Iris pigment epithelial cell (primary cell): ENCODE results near the gene SPRED1.

Experiments used
- DNase-seq: peaks from one replicate; pipeline ENCODE4 v3.0.0-alpha.2; 2011; ENCODE audit warnings: low read depth

Gene SPRED1

DNA sequence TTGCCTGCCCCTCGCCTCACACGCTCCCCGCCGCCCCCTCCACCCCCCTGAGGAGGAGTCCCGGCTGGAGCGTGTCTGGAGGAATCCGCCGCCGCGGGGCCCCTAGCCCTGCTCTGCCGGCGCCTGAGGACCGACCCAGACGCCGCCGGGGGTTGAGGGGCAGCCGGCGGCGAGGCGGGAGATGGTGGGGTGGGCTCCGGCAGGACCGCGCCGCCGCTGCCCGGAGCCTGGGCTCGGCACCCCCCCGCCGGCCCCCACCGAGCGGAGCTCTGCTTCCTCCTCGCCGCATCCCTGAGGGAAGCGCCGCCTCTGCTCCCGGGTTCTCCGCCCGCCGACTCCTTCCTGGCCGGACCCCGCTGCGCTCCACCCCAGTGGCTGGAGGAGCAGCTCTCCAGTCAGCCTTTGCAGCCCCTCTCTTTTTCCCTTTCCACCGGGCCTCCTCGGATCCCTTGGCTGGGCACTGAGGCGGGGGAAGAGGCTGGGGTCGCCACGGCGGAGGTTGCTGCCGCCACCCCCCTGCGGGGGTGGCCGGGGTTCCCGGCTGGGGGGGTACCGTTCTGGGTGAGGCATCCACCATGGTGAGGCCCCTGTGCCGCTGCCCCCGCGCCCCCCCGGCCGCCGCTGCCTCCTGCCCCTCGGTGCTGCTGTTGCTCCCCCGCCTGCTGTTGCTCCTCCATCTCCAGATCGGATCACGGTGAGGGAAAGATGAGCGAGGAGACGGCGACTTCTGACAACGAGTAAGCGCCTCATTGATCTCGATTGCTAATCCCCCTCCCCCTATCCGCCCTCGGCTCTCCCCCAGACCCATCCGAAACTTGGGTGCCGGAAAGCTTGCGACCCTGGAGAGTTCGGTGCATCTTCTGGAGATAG, at the start of gene SPRED1:
Gene SPRED1 (plus strand): TSS at position 356 of the 870 bp plus-strand sequence. CDS start 350 bp downstream, at position 706.
- DNase-seq: peak; percentile 54

DNA sequence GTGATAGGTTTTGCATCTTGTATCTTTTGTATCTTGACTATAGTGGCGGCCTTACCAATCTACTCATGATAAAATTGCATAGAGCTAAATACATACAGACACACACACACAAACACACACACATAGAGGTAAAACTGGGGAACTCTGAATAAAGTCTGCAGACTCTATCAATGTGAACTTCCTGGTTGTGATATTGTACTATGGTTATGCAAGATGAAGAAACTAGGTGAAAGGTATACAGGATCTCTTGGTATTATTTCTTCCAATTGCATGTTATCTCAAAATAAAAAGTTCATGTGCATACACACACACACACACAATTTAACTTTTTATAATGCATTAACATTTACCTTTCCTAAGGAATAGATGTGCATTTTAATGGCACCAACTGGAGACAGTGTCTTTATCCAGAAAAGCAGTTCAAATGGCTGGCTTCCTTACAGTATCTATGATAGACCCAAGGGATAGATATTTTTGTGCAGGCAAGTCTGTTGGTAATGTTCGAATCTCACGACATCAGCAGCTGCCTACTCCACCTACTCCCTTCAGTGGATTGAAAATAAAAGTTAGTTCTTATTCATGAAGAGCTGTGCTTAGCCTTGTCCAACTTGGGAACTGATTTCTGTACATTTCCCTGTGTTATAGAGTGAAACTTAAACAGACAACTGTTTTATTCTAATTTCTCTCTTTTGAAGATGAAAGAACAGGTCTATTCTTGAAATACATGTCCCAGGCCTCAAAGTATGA, 46.9 kb upstream of the SPRED1 start:
- DNase-seq: no peak

DNA sequence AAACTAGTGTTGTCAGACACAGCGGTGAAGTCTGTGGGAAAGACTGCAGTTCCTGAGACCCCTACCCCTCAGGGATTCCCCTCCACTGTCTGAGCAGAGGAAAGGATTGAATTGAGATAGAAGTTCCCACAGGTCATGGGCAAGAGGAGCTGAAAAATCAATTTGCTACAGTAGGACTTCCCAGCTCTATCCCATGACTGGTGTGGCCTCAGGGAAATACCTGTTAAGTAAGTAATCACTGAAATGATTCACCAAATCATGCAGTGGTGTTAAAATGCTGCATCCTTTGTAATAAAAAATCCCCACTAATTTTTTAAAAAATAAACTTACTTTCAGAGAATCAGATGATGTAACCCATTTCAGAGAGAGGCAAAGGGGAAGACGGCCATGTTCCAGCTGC, 45.0 kb upstream of the SPRED1 start:
- no peak for DNase-seq

DNA sequence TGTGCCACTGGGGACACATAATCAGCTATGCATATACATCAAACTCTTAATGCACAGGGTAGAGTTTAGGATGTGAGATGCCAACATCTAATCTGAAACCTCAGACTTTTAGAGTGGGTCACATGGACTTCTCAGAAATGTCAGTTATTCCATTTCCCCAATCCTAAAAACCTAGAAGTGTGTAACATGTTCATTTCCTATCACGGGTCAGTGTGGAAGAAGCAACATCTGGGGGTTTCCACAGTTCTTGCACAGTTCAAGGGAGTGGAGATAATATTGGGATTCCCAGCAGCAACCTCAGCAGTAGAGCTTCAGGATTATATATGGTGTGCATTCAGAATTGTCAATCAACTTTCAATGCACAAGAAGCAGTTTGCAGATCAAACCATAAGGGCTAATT, 44.4 kb upstream of the SPRED1 start:
- no peak for DNase-seq

DNA sequence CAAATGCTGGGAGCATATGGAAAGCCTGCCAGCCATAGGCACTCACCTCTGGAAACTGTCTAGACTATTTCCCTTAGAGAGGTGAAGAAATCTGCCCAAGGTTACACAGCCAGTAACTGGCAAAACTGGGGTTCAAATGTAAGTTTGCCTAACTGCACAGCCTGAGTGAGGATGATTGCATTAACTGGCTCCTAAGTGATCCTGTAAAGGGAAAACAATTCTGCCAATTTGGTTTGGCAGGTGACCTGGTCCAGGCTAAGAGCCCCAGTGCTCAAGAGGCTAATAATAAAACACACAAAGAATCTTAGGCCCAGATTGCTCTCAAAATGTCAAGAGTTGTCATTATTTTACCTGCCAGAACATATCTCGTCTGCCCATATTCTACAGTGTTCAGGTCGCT, 43.9 kb upstream of the SPRED1 start:
- DNase-seq: no peak

DNA sequence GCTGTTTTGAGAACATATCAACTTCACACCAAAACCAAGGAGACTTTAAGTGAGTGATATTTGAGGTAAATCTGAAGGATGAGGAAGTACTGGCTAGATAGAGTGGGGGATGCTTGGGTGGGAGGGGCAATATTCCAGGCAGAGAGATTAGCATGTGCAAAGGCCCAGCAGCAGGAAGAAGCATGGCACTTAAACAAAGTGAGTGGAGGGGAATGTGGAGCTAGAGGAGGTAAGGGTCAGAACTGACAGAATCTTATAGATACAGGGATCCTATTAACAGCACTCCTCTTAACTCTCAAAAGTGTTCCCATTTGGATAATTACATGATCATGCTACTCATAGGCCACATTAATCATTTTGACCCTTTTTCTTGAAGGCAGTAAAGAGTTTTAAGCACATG, 41.4 kb upstream of the SPRED1 start:
- DNase-seq: no peak

DNA sequence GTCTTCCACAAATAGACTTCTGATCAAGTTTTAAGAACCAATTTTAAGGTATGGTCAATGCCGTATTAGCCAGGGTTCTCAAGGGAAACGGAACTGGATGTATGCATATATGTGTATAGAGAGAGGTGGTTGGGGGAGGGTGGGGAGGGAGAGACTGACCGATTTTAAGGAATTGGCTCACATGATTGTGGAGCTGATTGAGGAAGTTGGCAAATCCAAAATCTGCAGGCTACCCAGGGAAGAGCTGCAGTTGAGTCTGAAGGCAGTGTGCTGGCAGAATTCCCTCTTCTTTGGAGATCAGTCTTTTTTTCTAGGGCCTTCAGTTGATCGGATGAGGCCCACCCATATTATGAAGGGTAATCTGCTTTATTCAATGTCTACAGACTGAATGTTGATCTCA, 40.8 kb upstream of the SPRED1 start:
- DNase-seq: no peak

DNA sequence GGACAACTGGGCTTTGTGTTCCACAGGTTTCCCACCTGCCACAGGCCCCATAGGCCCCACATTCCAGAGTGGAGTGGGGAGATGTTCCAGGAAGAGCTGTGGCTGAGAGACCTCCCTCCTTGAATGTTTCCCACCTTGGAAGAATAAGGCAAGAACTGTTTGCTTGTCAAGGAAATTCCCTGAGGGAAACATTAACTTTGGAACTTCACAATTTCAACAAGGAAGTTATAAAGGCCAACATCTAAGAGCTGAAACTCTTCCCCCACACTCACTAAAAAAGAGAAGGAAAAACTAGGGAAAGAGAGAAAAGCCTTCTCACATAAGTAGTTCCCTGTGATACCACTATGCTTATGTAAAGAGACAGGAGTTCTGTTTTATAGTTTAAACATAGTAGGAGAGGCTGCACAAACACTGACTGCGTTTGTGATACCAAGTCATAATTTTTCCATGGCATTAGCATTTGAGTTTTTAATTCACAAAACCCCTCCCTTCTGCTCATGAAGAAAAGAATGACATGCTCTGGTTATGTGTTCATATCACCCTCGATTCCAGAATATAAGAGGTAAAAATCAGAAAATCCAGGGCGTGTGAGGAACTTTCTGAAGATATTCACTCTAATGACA, 39.8 kb upstream of the SPRED1 start:
- no peak for DNase-seq

DNA sequence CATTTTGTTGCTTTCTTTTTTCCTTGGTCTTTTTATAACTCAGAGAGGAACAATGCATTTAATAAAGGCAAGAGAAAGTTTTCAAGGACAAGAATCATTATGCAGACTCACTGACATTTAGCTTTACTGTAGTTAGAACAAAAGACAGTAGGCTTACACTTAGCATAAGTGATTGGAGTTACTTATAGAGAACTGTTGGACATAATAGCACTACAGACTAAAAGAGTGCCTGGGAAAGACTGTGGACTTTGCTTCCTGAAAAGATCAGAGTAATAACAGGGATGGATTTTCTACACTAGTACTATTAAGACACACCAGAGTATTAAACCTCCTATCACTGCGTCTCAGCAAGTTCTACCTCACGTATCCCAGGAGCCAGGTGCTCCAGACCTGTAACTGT, 39.3 kb upstream of the SPRED1 start:
- no peak for DNase-seq

DNA sequence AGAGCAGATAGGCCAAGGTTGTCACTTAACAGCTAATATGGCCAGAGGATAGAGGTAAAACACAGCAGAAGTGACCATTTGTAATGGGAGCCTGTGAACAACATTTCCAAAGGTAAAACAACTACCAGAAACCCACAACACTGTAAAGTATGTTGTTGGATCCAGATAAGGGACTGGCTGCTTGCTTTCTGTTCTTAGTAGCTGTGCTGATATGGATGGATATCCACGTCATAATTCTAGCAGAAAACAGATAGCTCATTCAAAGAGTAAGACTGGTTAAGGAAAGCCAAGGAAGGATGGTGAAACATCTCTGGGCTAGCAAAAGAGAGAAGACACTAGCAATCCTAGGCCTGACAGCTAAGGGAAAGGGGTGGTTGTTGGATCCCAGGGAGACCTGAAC, 36.9 kb upstream of the SPRED1 start:
- peak; percentile 25 for DNase-seq

DNA sequence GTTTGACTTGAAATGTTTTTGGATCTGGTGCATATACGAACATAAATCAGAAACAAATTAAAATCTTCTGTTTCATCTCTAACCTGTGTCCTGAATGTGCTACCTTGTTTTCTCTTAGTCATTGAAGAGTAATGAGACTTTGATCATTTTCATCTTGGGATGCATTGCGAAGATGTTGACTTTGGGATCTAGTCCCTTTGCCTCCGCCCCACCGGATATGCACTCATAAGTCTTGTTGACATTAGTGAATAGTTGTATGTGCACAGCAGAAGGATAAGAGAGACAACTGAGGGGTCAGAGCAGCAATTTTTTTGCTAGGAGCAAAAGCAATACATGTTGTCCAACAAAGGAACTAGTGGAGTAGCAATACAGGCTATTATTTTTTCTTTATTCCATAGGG, 35.9 kb upstream of the SPRED1 start:
- peak; percentile 75 for DNase-seq

DNA sequence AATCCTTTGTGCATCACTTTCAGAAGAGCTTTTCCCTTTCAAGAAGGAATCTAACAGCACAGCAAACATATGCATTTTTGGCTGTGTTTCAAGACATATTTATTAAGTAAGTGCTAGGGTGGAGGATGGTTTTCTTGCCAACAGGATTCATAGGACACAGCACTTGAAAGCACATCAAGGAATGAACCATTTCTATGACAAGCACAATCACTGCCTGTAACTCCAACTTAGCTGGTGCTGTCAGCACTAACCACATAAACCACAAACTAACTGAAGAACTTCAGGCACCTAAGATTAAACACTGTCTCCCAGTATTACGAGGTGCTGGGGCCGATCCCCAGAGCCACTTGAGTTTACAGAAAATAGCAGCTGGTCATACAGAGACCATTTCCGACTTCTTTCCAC, 35.4 kb upstream of the SPRED1 start:
- peak; percentile 89 for DNase-seq

DNA sequence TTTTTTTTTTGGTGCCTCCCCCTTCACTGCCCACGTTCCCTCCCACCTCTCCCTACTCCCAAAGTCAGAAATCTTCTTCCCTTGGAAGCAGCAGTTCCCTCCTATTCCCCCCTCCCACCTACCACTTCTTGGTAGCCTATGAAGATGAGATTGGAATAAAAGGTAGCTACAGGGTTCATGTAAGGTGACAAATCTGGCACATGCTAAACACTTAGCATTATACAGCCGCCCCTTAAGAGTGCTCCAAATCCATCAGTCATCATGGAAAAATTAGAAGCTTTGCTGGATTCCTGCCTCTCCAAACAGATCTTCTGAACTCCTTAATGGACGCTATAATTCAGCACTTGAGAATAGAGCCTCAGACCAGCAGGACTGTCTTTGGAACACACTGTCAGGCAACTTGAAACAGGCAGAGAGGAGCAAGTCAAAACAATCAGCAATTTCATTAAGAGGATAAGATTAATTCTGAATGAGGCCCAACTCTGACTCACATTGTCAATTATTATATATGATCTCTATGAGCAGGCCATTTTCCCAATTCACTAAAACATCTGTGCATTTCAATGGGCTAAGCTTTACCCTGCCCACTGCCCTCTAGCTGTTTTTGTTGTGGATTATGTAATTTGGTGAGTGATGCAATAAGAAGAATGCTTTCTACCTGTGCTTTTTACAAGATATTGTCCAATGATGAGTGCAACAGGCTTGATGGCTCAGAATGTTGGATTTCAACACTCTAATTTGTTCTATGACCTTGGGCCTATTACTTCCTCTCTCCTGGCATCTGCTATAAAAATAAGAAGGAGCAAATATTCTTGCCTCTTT, 34.6 kb upstream of the SPRED1 start:
- DNase-seq: peak; percentile 37

DNA sequence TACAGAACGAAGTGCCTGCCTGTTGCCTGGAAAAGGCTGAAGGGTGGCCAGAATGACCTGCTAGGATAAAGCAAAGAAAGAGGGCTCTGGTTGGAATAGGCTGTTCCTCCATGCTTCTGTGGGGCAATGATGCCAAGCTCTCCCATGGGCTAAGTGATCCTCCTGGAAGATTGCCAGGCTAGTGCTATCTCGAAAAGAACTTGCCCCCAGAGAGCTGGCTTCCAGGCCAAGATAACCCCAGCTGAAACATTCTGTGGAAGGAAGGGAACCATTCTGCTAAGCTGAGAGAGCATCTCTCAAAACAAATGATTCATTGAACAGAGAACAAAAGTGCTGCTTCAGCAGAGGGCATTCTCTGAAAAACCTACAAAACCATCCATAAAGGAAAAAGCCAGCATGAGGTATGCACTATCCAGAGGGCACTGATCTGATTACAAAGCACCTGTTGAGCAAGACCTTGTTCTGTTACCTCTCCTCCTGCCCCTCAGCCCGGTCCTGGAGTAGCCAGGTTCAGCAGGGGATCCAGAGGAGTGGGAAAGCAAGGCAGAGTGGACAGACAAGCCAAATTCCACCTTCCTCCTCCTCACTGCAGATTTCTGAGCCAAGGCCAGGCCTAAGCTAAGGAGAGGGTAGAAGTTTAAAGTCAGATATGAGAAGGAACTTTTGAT, 31.9 kb upstream of the SPRED1 start:
- DNase-seq: no peak

DNA sequence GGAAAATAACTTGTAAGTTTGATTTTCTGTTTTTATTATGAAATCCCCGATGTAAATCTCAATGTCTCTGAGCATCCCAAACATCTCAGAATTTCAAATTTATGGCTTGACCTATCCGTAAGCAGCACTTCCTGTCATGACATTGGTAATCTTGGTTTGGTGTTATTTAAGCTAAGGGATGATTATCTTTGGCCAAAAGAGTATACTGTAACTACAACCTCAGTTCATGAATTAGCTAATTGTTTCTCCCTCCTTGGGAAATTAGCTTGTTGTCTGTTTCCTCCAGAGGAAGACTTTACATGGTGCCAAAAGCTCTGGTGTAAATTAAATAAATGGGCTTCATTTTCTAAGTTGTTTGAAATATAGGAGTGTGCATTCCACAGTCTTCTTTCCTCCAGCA, 28.1 kb upstream of the SPRED1 start:
- DNase-seq: no peak

DNA sequence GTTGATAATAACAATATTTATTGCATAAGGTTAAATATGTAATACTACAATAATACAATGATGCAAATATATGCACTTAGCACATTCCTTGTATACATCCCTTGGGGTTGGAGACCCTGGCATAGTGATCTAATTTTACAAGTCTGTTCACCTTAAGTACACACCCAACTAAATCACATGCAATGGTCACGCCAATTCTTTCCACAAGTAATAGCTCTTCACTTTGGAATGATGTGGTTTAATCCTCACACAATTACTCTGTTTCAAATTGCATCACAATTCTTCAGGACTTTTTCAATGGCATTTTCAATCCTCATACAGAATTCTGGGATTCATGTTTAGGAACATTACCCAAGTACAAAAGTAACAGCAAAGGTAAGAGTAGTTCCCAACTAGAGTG, 27.3 kb upstream of the SPRED1 start:
- DNase-seq: peak; percentile 9

DNA sequence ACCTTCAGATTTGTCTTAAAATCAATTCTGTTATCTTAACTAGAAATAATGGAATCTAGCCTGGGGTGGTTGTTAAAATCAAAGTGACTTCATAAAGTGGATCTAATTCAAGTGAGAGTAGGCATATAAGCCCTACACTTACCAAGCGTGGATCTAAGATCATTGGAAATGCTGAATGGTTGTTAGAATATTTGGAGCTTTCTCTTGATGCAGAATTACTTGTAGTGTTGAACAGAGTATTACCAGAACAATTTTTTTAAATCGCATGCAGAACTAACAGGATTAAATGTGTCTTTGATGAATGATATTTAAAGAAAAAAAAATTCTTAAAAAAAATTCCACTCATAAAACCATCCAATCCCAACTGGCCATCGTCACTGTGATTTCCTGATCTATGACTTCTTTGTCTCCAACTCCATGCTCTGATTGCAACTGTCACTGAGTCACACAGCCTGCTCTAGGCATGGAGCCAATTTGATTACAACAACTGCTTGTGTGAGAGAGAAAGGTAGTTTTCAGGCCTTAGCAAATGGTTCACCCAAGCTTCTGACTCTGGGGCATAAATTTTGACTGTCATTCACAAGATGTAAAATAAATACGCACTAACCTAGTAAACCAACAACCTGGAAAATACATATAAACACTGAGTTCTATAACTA, 25.9 kb upstream of the SPRED1 start:
- DNase-seq: peak; percentile 95

DNA sequence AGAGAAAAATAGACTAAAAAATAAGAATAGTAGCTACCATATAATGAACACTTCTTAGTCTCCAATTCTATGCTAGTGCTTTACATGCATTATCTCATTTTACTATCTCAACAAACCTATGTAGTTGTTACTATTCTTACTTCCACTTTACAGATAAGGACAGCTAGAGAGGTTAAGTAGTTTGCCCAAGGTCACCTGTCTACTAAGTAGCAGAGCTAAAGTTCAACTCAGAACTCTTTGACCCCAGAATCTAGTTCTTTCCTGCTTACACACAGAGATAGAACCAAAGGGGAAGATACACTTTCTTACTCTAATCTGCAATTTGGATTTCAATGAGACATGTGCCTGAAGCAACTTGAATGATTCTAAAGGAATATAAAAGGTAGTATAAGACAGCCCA, 24.7 kb upstream of the SPRED1 start:
- DNase-seq: no peak

DNA sequence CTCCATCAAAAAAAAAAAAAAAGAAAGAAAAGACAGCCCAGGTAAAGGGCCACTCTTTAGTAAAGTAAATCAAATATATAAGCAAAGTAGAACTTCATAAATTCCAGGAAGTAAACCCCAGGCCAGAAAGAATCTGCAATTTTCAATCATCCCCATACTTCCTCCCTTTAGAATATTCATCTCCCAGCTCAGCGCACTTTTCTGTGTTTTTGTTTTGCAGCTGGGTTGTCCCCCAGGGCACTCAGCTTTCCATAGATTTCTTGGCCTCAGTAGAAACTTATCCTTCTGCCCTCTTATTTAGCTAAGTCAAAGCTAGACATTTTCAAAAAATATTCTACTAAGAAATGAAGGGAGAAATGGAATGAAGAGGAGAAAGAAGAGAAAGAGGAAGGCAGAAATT, 24.0 kb upstream of the SPRED1 start:
- DNase-seq: no peak

DNA sequence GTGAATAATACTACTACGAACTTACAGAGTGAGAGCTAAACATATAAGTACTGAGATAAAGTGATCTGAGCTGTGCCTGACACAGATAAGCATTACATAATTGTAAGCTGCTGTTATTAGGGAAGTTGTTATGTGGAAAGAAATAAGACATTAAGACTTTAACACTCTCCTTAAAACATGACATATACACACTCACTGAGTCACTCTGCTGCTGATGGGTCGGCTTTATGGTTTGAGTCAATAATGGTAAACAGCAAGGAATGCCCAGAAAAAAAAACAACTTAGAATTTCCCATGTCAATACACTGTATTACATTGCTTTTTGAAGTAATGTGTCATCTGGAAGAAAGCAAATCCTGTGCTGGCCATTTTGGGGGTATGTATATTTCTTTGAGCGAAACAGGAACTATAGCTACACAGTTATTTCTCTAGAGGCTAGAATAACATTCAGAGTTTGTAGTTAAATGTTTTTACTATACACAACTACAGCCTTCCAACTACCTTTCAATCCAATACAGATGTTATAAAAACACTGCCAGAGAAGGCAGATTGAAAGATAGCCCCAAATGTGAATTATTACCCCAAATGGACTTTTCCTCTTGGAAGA, 22.8 kb upstream of the SPRED1 start:
- peak; percentile 73 for DNase-seq

DNA sequence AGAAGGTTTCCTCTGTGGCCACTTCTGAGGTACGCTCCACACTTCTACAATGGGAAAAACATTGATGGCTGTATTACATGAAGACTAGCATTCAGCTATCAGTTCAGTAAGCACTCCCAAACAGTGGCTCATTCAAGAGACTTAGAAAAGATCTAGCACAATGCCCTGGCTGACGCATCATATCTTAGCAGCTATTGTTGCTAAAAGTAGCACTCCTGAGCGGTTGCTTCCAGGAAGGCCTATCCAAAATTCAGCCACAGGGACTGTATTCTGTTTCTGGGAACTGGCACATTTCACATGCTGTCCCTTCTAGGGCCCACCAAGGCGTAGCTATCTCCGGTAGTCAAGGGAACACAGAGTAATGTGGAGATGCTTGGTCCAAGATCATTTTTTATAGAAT, 21.2 kb upstream of the SPRED1 start:
- no peak for DNase-seq
